HTERT RPE-1 (cell line): ENCODE data around the gene ZFP36.

Source experiments
- in situ Hi-C: fragments of 300-500 bp; cut with MboI; formaldehyde crosslinking; loops from 4 replicates; pipeline ENCODE4 v1.14.3; 2020; ENCODE audit warnings: low sequenced_read_pairs

Gene ZFP36

GRCh38 chr19:39405958-39406655 is 540 bp upstream of the ZFP36 start:
- in situ Hi-C loops = no loop called here

- in situ Hi-C loops = no loop called here
Measured at GRCh38 chr19:39407410-39407659, 688 bp downstream of the ZFP36 start.

GRCh38 chr19:39407660-39408391 is 1.2 kb downstream of the ZFP36 start:
- in situ Hi-C loops = no loop called here

GRCh38 chr19:39408392-39409207 is 2.0 kb downstream of the ZFP36 start:
- in situ Hi-C loops = no loop called here

GRCh38 chr19:39409208-39410016 is 2.8 kb downstream of the ZFP36 start:
- in situ Hi-C loops = no loop called here

- in situ Hi-C loops = no loop called here
Measured at GRCh38 chr19:39410017-39410830, 3.6 kb downstream of the ZFP36 start.

GRCh38 chr19:39410831-39411080 is 4.1 kb downstream of the ZFP36 start:
- in situ Hi-C loops = no loop called here

GRCh38 chr19:39411081-39411831 is 4.6 kb downstream of the ZFP36 start:
- in situ Hi-C loops = no loop called here

- in situ Hi-C loops = no loop called here
Measured at GRCh38 chr19:39411832-39412099, 5.1 kb downstream of the ZFP36 start.

GRCh38 chr19:39412100-39412866 is 5.6 kb downstream of the ZFP36 start, which contains the start of gene PLEKHG2:
PLEKHG2 (plus strand) TSS chr19:39412669; CDS start chr19:39414087, 1,418 bp downstream.
- in situ Hi-C loops = no loop called here

- in situ Hi-C loops = no loop called here
Measured at GRCh38 chr19:39412867-39413271, 6.2 kb downstream of the ZFP36 start.

- in situ Hi-C loops = no loop called here
Measured at GRCh38 chr19:39413272-39413910, 6.7 kb downstream of the ZFP36 start.

GRCh38 chr19:39413911-39414608 is 7.4 kb downstream of the ZFP36 start:
- in situ Hi-C loops = no loop called here

GRCh38 chr19:39415111-39416046 is 8.7 kb downstream of the ZFP36 start:
- in situ Hi-C loops = no loop called here

- in situ Hi-C loops = no loop called here
Measured at GRCh38 chr19:39416152-39417120, 9.8 kb downstream of the ZFP36 start.
